Stomach (tissue), 9 donors: ENCODE measurements around the gene WDTC1. TPM values are rescaled to one million over a fixed set of nuclear protein-coding genes. Genes with fewer than 3 reads are reported as not detected.

ENCODE experiments used
- DNase-seq, 2 donors: peaks; one replicate each; pipeline versions ENCODE4 v3.0.0 to v3.0.0-alpha.2; 2013 to 2019
- H3K27ac ChIP-seq, 5 donors: fragments of 200-600 bp in 4 of 5; sonication (generic) in 4 of 5; one replicate each; pipeline ENCODE4 v1.5.1; 2013 to 2019; ENCODE audit warnings: mild to moderate bottlenecking in 1 of 5, moderate library complexity in 1 of 5
- H3K27me3 ChIP-seq, 3 donors: fragments of 200-600 bp; sonication (generic); one replicate each; pipeline ENCODE4 v1.5.1; 2017 to 2019; ENCODE audit warnings: mixed run types in 1 of 3
- H3K36me3 ChIP-seq, 4 donors: fragments of 200-600 bp; sonication (generic); 1 replicate in 3 of 4; 2 replicates in 1 of 4; pipeline ENCODE4 v1.5.1; 2016 to 2019
- H3K4me1 ChIP-seq, 4 donors: fragments of 200-600 bp; sonication (generic); one replicate each; pipeline ENCODE4 v1.5.1; 2016 to 2019
- H3K4me3 ChIP-seq, 4 donors: fragments of 200-600 bp; sonication (generic) in 3 of 4; one replicate each; pipeline ENCODE4 v1.5.1; 2016 to 2019; ENCODE audit warnings: mild to moderate bottlenecking in 1 of 4
- H3K9me3 ChIP-seq, 4 donors: fragments of 200-600 bp; sonication (generic); one replicate each; pipeline ENCODE4 v1.5.1; 2016 to 2019
- EP300 ChIP-seq: sonication (generic); formaldehyde crosslinking; IDR thresholded peaks from one replicate; pipeline ENCODE4 v1.6.1; 2017; ENCODE audit warnings: antibody characterized with exemption
- POLR2A ChIP-seq, 4 donors: fragments of 450-650 bp; IDR thresholded peaks; one replicate each; pipeline ENCODE4 v1.6.1; 2016; ENCODE audit warnings: antibody characterized with exemption in 4 of 4, control low read depth in 2 of 4, mild to moderate bottlenecking in 1 of 4, moderate library complexity in 1 of 4
- POLR2AphosphoS5 ChIP-seq, 3 donors: sonication (generic); formaldehyde crosslinking; IDR thresholded peaks; one replicate each; pipeline ENCODE4 v1.6.1; 2016; ENCODE audit warnings: antibody characterized with exemption in 3 of 3
- WGBS, 5 donors: extraction: QIAGEN DNeasy Blood & Tissue Kit in 3 of 5; methylation state at CpG; one replicate each; pipeline versions ENCODE4 v1.1.5 to v1.1.7; 2013 to 2018; 5-methylcytosine and 5-hydroxymethylcytosine counted together
- intact Hi-C: fragments of 100-400 bp; cut with DNase I; formaldehyde crosslinking; loops from one replicate; pipeline ENCODE4 v1.15.1; 2023; ENCODE audit warnings: low total_unique reads
- polyA plus RNA-seq, 3 donors: library from polyadenylated mRNA; stranded (reverse); fragments of 200-250 nt; gene quantifications; one replicate each; pipeline ENCODE4 v1.2.3, GENCODE V29; 2013
- total RNA-seq, 5 donors: library from RNA; depleted of rRNA; stranded (reverse); fragments of >200 nt; gene quantifications; one replicate each; pipeline versions ENCODE4 v1.1.0 to v1.2.3, GENCODE V29; 2014 to 2016
- TF ChIP-seq, protein P1 (sequence below), 7 experiments: fragments of 450-650 bp in 4 of 7; fragments of 200-600 bp in 3 of 7; sonication (generic) in 3 of 7; IDR thresholded peaks; one replicate each; pipeline ENCODE4 v1.5.1; 2016 to 2019; ENCODE audit warnings: antibody characterized with exemption in 7 of 7, control low read depth in 2 of 7, mild to moderate bottlenecking in 1 of 7
- donor health status: healthy with polysubstance abuse.
- donor health status: Bipolar disorder and iron deficiency.
- donor health status: healthy.

The WDTC1 gene
- total and polyA plus RNA-seq, 8 donors = 7.8 to 51.9 (median 23.1) TPM

DNA sequence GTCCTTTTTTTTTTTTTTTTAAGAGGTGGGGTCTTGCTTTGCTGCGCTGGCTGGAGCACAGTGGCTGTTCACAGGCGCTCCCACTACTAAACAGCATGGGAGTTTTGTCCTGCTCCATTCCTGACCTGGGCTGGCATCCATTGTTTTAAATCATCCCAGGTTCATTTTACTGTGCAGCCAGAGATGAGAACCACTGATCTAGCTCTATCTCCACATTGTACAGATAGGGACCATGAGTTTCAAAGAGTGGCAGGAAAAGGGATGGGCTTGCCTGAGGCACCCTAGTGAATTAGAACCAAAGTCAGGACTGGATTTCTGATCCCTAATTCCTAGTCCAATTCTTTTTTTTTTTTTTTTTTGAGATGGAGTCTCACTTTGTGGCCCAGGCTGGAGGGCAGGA lies 80.3 kb downstream of the WDTC1 start:
- Histone ChIP-seq H3K4me1 (no peaks in the 10 kb centered on the region), H3K27me3 (peaks cover 0 to 6% (median 3%) of the 10 kb centered on the region in 3 donors), H3K36me3 (peaks cover 0 to 12% (median 9%) of the 10 kb centered on the region in 4 donors), H3K27ac (no peak overlapping the region), H3K4me3 (no peak overlapping the region), H3K9me3 (no peaks in the 10 kb centered on the region)
- TF ChIP-seq EP300 (no peak), POLR2A (IDR thresholded peaks at IDR 0.05) (no peak), POLR2AphosphoS5 (IDR thresholded peaks at IDR 0.05) (no peak)
- TF ChIP-seq, protein P1, sequence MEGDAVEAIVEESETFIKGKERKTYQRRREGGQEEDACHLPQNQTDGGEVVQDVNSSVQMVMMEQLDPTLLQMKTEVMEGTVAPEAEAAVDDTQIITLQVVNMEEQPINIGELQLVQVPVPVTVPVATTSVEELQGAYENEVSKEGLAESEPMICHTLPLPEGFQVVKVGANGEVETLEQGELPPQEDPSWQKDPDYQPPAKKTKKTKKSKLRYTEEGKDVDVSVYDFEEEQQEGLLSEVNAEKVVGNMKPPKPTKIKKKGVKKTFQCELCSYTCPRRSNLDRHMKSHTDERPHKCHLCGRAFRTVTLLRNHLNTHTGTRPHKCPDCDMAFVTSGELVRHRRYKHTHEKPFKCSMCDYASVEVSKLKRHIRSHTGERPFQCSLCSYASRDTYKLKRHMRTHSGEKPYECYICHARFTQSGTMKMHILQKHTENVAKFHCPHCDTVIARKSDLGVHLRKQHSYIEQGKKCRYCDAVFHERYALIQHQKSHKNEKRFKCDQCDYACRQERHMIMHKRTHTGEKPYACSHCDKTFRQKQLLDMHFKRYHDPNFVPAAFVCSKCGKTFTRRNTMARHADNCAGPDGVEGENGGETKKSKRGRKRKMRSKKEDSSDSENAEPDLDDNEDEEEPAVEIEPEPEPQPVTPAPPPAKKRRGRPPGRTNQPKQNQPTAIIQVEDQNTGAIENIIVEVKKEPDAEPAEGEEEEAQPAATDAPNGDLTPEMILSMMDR (IDR thresholded peaks at IDR 0.05) = no peak
- WGBS, 5 donors = 66 to 77% (median 70%) methylated on average over 2 of the region's 2 CpGs
- DNase-seq = no peak
- intact Hi-C loops = no loop called here

DNA sequence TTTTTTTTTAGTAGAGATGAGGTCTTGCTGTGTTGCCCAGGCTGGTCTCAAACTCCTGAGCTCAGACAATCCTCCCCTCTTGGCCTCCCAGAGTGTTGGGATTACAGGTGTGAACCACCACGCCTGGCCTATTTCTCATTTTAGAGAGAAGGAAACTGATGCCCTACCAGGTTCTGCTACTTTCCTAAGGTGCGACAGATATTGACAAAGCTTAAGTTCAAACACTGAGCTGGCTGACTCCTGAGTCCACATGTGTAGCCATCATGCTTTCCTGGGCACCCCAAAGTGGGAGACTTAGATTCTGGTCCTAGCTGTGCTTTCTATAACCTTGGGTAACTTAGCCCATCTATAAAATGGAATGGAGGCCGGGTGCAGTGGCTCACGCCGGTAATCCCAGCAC lies 82.4 kb downstream of the WDTC1 start:
- WGBS, 5 donors = 57 to 82% (median 66%) methylated on average over 5 of the region's 5 CpGs
- no peak overlapping the region for H3K4me3 ChIP-seq
- intact Hi-C loops = no loop called here
- H3K9me3 ChIP-seq = no peaks in the 10 kb centered on the region
- no peak overlapping the region for H3K27ac ChIP-seq
- DNase-seq = no peak
- no peaks in the 10 kb centered on the region for H3K36me3 ChIP-seq
- H3K27me3 ChIP-seq = peaks cover 0 to 6% (median 3%) of the 10 kb centered on the region in 3 donors
- peaks cover 6 to 14% (median 8%) of the 10 kb centered on the region in 4 donors for H3K4me1 ChIP-seq
- no peak for TF ChIP-seq EP300
- TF ChIP-seq, protein P1 (IDR thresholded peaks at IDR 0.05) = no peak
- TF ChIP-seq POLR2AphosphoS5 (IDR thresholded peaks at IDR 0.05) = no peak
- TF ChIP-seq POLR2A (IDR thresholded peaks at IDR 0.05) = no peak

DNA sequence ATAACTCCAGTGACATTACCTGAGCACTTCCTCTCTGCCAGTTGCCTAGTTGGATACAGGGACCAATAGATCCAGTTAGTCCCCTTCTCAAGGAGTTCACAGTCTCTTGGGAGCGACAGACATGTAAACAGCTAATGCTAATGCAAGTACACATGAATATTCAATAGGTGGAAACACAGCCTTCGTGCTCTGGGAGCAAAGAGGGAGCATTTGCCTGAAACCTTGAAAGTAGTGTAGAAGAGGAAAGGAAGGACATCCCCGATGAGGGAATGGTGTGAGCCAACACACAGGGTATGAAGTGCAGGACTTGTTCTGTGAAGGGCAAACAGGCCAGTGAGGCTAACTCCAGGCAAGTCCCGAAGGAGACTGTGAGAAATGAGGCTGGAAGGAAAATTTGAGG lies 83.7 kb downstream of the WDTC1 start:
- H3K36me3 ChIP-seq = no peaks in the 10 kb centered on the region
- no peaks in the 10 kb centered on the region for H3K9me3 ChIP-seq
- H3K4me3 ChIP-seq = no peak overlapping the region
- TF ChIP-seq POLR2AphosphoS5 (IDR thresholded peaks at IDR 0.05) (no peak), POLR2A (IDR thresholded peaks at IDR 0.05) (no peak), EP300 (no peak)
- TF ChIP-seq, protein P1 (IDR thresholded peaks at IDR 0.05) = no peak
- intact Hi-C loops = no loop called here
- H3K27ac ChIP-seq = no peak overlapping the region
- peaks cover 10 to 20% (median 14%) of the 10 kb centered on the region in 4 donors for H3K4me1 ChIP-seq
- DNase-seq = no peak
- H3K27me3 ChIP-seq = peaks cover 0 to 6% (median 3%) of the 10 kb centered on the region in 3 donors
- 33 to 43% (median 37%) methylated on average over 4 of the region's 4 CpGs for WGBS, 5 donors

DNA sequence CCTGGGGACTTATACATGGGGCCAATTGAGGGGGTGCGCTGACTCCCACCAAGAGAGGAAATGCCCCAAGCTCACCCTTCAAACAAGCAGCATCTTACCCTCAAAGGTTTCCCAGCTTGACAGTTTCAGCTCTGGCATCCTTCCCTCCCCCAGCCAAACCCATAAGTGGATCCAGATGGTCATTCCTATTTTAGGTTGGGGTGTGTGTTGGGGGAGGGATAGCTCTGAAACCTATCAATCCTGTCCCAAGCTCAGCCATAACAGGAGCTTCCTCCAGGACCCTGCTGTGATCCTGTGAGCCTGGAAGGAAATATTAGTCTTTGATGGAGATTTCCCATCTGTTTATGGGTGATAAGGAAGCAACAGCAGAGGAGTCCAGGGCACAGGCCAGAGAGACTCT lies 84.2 kb downstream of the WDTC1 start:
- DNase-seq = no peak
- Histone ChIP-seq H3K9me3 (no peaks in the 10 kb centered on the region), H3K4me1 (peaks cover 14 to 25% (median 18%) of the 10 kb centered on the region in 4 donors), H3K27me3 (peaks cover 0 to 6% (median 3%) of the 10 kb centered on the region in 3 donors), H3K36me3 (no peaks in the 10 kb centered on the region), H3K27ac (no peak overlapping the region), H3K4me3 (no peak overlapping the region)
- 69 to 93% (median 81%) methylated on average over 1 of the region's 1 CpG for WGBS, 5 donors
- TF ChIP-seq, protein P1 (IDR thresholded peaks at IDR 0.05) = no peak
- TF ChIP-seq POLR2AphosphoS5 (IDR thresholded peaks at IDR 0.05) = no peak
- intact Hi-C loops = no loop called here
